HCT116 (cell line): ENCODE results near the gene MYBPHL. TPM values are rescaled to one million over a fixed set of nuclear protein-coding genes. Genes with fewer than 3 reads are reported as not detected.

ENCODE experiments used
- ATAC-seq: fragments of 200-7000 bp; cut with Tn5 transposase; 2 replicates; pipeline ENCODE4 v1.9.1; 2020; ENCODE audit warnings: mild to moderate bottlenecking, moderate library complexity
- BruUV-seq: library from RNA; stranded (reverse); fragments of 400-500 nt; replicated peaks from 2 replicates; lab custom pipeline; 2021; lab: Mats Ljungman, UMichigan
- CTCF ChIA-PET: fragments of 300-600 bp; sonication (Branson Sonifier 250); formaldehyde crosslinking; loops from one replicate; lab custom pipeline; 2021; ENCODE audit warnings: antibody characterized with exemption; lab: Charles Lee
- POLR2A ChIA-PET: fragments of 300-600, 350-600 bp; sonication (Branson Sonifier 250); formaldehyde crosslinking; loops from one replicate; lab custom pipeline; 2021; ENCODE audit warnings: antibody characterized with exemption; lab: Charles Lee
- RAD21 ChIA-PET, 2 experiments: fragments of 300-600 bp; sonication (Branson Sonifier 250); formaldehyde crosslinking; loops; one replicate each; lab custom pipeline; 2023; ENCODE audit warnings: low total read pairs in 2 of 2; ENCODE audit not compliant: uncharacterized antibody in 2 of 2, unreplicated experiment in 2 of 2, low non-redundant PET in 1 of 2; lab: Charles Lee
- DNase-seq: peaks from one replicate; pipeline ENCODE4 v3.0.0-alpha.2; 2010; ENCODE audit warnings: low read depth, low spot score
- H2AFZ ChIP-seq: fragments of 200-600 bp; shearing (Covaris generic), sonication (generic); 2 replicates; pipeline ENCODE4 v1.6.1; 2017; ENCODE audit warnings: low read depth, mixed run types, mixed read lengths, antibody characterized with exemption, low read length; ENCODE audit not compliant: poor library complexity, severe bottlenecking
- H3K27ac ChIP-seq: 2 replicates; pipeline ENCODE4 v1.5.1; 2012; ENCODE audit warnings: low read depth, low read length
- H3K27me3 ChIP-seq: fragments of 200-600 bp; sonication (generic); 2 replicates; pipeline ENCODE4 v1.6.1; 2016; ENCODE audit warnings: mixed run types, low read length, mixed read lengths; ENCODE audit not compliant: insufficient read depth
- H3K36me3 ChIP-seq, 2 experiments: fragments of 200-500 bp in 1 of 2; fragments of 200-600 bp in 1 of 2; sonication (Bioruptor generic) in 1 of 2; sonication (generic) in 1 of 2; 2 replicates each; pipeline versions ENCODE4 v1.5.1 to v1.6.1; 2014 to 2016; ENCODE audit warnings: low read length in 2 of 2, inconsistent platforms in 1 of 2, mixed read lengths in 1 of 2, mixed run types in 1 of 2; ENCODE audit not compliant: insufficient read depth in 2 of 2, control insufficient read depth in 1 of 2
- H3K4me1 ChIP-seq, 2 experiments: fragments of 200-600 bp in 1 of 2; sonication (generic) in 1 of 2; 2 replicates each; pipeline versions ENCODE4 v1.5.1 to v1.6.1; 2012 to 2017; ENCODE audit warnings: low read length in 2 of 2, inconsistent platforms in 1 of 2, mild to moderate bottlenecking in 1 of 2, mixed read lengths in 1 of 2, mixed run types in 1 of 2, moderate library complexity in 1 of 2; ENCODE audit not compliant: insufficient read depth in 2 of 2, control insufficient read depth in 1 of 2
- H3K4me2 ChIP-seq: fragments of 200-600 bp; sonication (generic); 2 replicates; pipeline ENCODE4 v1.6.1; 2017; ENCODE audit warnings: mixed run types, low read length, mixed read lengths
- H3K4me3 ChIP-seq, 2 experiments: fragments of 200-600 bp in 1 of 2; sonication (generic) in 1 of 2; replicated peaks in 1 of 2; 2 replicates each; pipeline ENCODE4 v1.5.1; 2011 to 2016; ENCODE audit warnings: low read length in 2 of 2, control low read depth in 1 of 2, low read depth in 1 of 2, mild to moderate bottlenecking in 1 of 2, mixed read lengths in 1 of 2, mixed run types in 1 of 2
- H3K79me2 ChIP-seq: fragments of 200-600 bp; sonication (generic); 2 replicates; pipeline ENCODE4 v1.6.1; 2017; ENCODE audit warnings: mild to moderate bottlenecking, mixed run types, low read length, moderate library complexity, mixed read lengths; ENCODE audit not compliant: insufficient read depth
- H3K9ac ChIP-seq: fragments of 200-600 bp; sonication (generic); 2 replicates; pipeline ENCODE4 v1.6.1; 2016; ENCODE audit warnings: low read length, mixed read lengths
- H3K9me2 ChIP-seq: fragments of 200-600 bp; sonication (generic), shearing (Covaris generic); 2 replicates; pipeline ENCODE4 v1.6.1; 2017; ENCODE audit warnings: mixed run types, mild to moderate bottlenecking, moderate library complexity; ENCODE audit not compliant: insufficient read depth
- H3K9me3 ChIP-seq, 2 experiments: fragments of 200-500 bp in 1 of 2; fragments of 200-600 bp in 1 of 2; sonication (Bioruptor generic) in 1 of 2; sonication (generic) in 1 of 2; 2 replicates each; pipeline ENCODE4 v1.6.1; 2014 to 2017; ENCODE audit warnings: low read length in 2 of 2, mixed read lengths in 2 of 2, inconsistent platforms in 1 of 2, low read depth in 1 of 2, mild to moderate bottlenecking in 1 of 2, mixed run types in 1 of 2, moderate library complexity in 1 of 2; ENCODE audit not compliant: control insufficient read depth in 1 of 2, insufficient read depth in 1 of 2
- H4K20me1 ChIP-seq: fragments of 200-600 bp; sonication (generic), shearing (Covaris generic); 2 replicates; pipeline ENCODE4 v1.6.1; 2017; ENCODE audit warnings: mixed run types, mild to moderate bottlenecking, moderate library complexity; ENCODE audit not compliant: insufficient read depth
- ATF3 ChIP-seq: IDR thresholded peaks from 2 replicates; pipeline ENCODE4 v1.6.1; 2012
- CBX3 ChIP-seq: IDR thresholded peaks from 2 replicates; pipeline ENCODE4 v1.6.1; 2012; ENCODE audit warnings: low read depth
- CEBPB ChIP-seq: IDR thresholded peaks from 2 replicates; pipeline ENCODE4 v1.6.1; 2012; ENCODE audit warnings: low read depth
- ELF1 ChIP-seq: IDR thresholded peaks from 2 replicates; pipeline ENCODE4 v1.6.1; 2012; ENCODE audit warnings: low read depth, borderline replicate concordance
- EZH2 ChIP-seq: fragments of 200-600 bp; sonication (generic); IDR thresholded peaks from 2 replicates; pipeline ENCODE4 v1.6.1; 2017; ENCODE audit warnings: antibody characterized with exemption, mixed run types
- EZH2phosphoT487 ChIP-seq: fragments of 200-600 bp; IDR thresholded peaks from 2 replicates; pipeline ENCODE4 v1.6.1; 2018; ENCODE audit warnings: antibody characterized with exemption, borderline replicate concordance
- POLR2A ChIP-seq: IDR thresholded peaks from 2 replicates; pipeline ENCODE4 v1.7.0; 2011; ENCODE audit warnings: borderline replicate concordance; ENCODE audit not compliant: insufficient read depth, insufficient read length; ENCODE audit errors: extremely low read depth
- POLR2AphosphoS5 ChIP-seq: IDR thresholded peaks from 2 replicates; pipeline ENCODE4 v1.6.1; 2011; ENCODE audit warnings: mild to moderate bottlenecking, low read depth, low read length, moderate library complexity
- SIN3A ChIP-seq: IDR thresholded peaks from 2 replicates; pipeline ENCODE4 v1.6.1; 2012; ENCODE audit warnings: low read depth
- SP1 ChIP-seq: IDR thresholded peaks from 2 replicates; pipeline ENCODE4 v1.6.1; 2012; ENCODE audit warnings: low read depth
- SRF ChIP-seq: IDR thresholded peaks from 2 replicates; pipeline ENCODE4 v1.6.1; 2012; ENCODE audit warnings: low read depth
- YY1 ChIP-seq: IDR thresholded peaks from 2 replicates; pipeline ENCODE4 v1.6.1; 2011; ENCODE audit warnings: low read length, low read depth, moderate library complexity, mild to moderate bottlenecking; ENCODE audit not compliant: insufficient replicate concordance; ENCODE audit errors: extremely low read depth
- ZFX ChIP-seq: fragments of 450-650 bp; IDR thresholded peaks from 2 replicates; pipeline ENCODE4 v1.6.1; 2017
- ZNF274 ChIP-seq: fragments of 200-500 bp; sonication (Bioruptor generic); IDR thresholded peaks from 2 replicates; pipeline ENCODE4 v1.6.1; 2014; ENCODE audit warnings: mild to moderate bottlenecking, low read depth, low read length, inconsistent platforms
- intact Hi-C: fragments of 100-400 bp; cut with micrococcal nuclease; formaldehyde crosslinking; loops from 2 replicates; pipeline ENCODE4 v1.10.0; 2022
- total RNA-seq: library from RNA; stranded (reverse); gene quantifications from one replicate; pipeline ENCODE4 v1.2.1, GENCODE V29; 2021; ENCODE audit not compliant: unreplicated experiment
- TF ChIP-seq, protein P1 (sequence below): IDR thresholded peaks from 2 replicates; pipeline ENCODE4 v1.6.1; 2011; ENCODE audit warnings: mild to moderate bottlenecking, low read length, moderate library complexity; ENCODE audit not compliant: insufficient replicate concordance; ENCODE audit errors: extremely low read depth

MYBPHL gene
- total RNA-seq, 1 experiment from 2014 or later, result 1.0 TPM

GRCh38 chr1:109273570-109274288, 33.1 kb downstream of the MYBPHL start (continued):
- TF ChIP-seq POLR2A (no peak), ZFX (no peak), EZH2 (no peak), ELF1 (no peak), ATF3 (no peak), POLR2AphosphoS5 (no peak), CBX3 (no peak)

- H3K36me3 ChIP-seq, result peaks cover 0 to 2% of the 10 kb centered on the region in 2 experiments; a peak in 1 of 4 replicates
- no peak overlapping the region; the same call in 1 of the 2 replicates for H3K9ac ChIP-seq
- ChIA-PET RAD21 (no interaction called here), POLR2A (no interaction called here), CTCF (no interaction called here)
- no peak overlapping the region for H2AFZ ChIP-seq
- H3K9me2 ChIP-seq, result no peaks in the 10 kb centered on the region
- no peak overlapping the region for H3K4me3 ChIP-seq
- H4K20me1 ChIP-seq, result no peaks in the 10 kb centered on the region
- peaks cover 35 to 47% of the 10 kb centered on the region in 2 experiments for H3K4me1 ChIP-seq
- no TSS peak for BruUV-seq
- no peak for DNase-seq
- no peak overlapping the region for H3K27ac ChIP-seq
- intact Hi-C loops, result no loop called here
- no peaks in the 10 kb centered on the region for H3K79me2 ChIP-seq
- no peaks in the 10 kb centered on the region for H3K9me3 ChIP-seq
- H3K27me3 ChIP-seq, result no peaks in the 10 kb centered on the region
- peak overlapping the region; percentile 48 for H3K4me2 ChIP-seq
- TF ChIP-seq CEBPB (no peak), EZH2phosphoT487 (no peak), EZH2 (no peak), POLR2AphosphoS5 (no peak), YY1 (no peak), SP1 (no peak), SRF (no peak), SIN3A (no peak), ZNF274 (no peak)
- TF ChIP-seq, protein P1, sequence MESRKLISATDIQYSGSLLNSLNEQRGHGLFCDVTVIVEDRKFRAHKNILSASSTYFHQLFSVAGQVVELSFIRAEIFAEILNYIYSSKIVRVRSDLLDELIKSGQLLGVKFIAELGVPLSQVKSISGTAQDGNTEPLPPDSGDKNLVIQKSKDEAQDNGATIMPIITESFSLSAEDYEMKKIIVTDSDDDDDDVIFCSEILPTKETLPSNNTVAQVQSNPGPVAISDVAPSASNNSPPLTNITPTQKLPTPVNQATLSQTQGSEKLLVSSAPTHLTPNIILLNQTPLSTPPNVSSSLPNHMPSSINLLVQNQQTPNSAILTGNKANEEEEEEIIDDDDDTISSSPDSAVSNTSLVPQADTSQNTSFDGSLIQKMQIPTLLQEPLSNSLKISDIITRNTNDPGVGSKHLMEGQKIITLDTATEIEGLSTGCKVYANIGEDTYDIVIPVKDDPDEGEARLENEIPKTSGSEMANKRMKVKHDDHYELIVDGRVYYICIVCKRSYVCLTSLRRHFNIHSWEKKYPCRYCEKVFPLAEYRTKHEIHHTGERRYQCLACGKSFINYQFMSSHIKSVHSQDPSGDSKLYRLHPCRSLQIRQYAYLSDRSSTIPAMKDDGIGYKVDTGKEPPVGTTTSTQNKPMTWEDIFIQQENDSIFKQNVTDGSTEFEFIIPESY, result no peak
- ATAC-seq, result peak; percentile 30; the same call in 1 of the 2 replicates
Measured at GRCh38 chr1:109272831-109273547, 33.8 kb downstream of the MYBPHL start.
